ENCODE data around the gene SHISA4.

Gene SHISA4

GRCh38 chr1:201880928-201881571 is 7.6 kb upstream of the SHISA4 start:
- DNase-seq = no peak
- intact Hi-C loops (cut with DNase I) = no loop called here

- DNase-seq = no peak
- intact Hi-C loops (cut with DNase I) = no loop called here
Measured at GRCh38 chr1:201881617-201882016, 7.1 kb upstream of the SHISA4 start.

GRCh38 chr1:201882665-201883132 is 6.0 kb upstream of the SHISA4 start:
- intact Hi-C loops (cut with DNase I) = no loop called here
- peak in 2 of 10 donors; percentile 36 to 83 for DNase-seq

GRCh38 chr1:201883266-201883665 is 5.4 kb upstream of the SHISA4 start:
- peak in 1 of 10 donors; percentile 43 for DNase-seq
- intact Hi-C loops (cut with DNase I) = no loop called here

- DNase-seq = peak in 1 of 10 donors; percentile 61
- intact Hi-C loops (cut with DNase I) = no loop called here
Measured at GRCh38 chr1:201883786-201884185, 4.9 kb upstream of the SHISA4 start.

GRCh38 chr1:201884425-201884824 is 4.3 kb upstream of the SHISA4 start:
- intact Hi-C loops (cut with DNase I) = no loop called here
- DNase-seq = peak in 1 of 10 donors; percentile 52

- intact Hi-C loops (cut with DNase I) = no loop called here
- DNase-seq = peak in 1 of 10 donors; percentile 34
Measured at GRCh38 chr1:201885531-201886075, 3.1 kb upstream of the SHISA4 start.

- peak in 1 of 10 donors; percentile 39 for DNase-seq
- intact Hi-C loops (cut with DNase I) = no loop called here
Measured at GRCh38 chr1:201886103-201886885, 2.4 kb upstream of the SHISA4 start.

- intact Hi-C loops (cut with DNase I) = no loop called here
- peak in 5 of 10 donors; percentile 33 to 88 (median 79) for DNase-seq
Measured at GRCh38 chr1:201887116-201887866, 1.4 kb upstream of the SHISA4 start.

GRCh38 chr1:201889090-201889968 is 631 bp downstream of the SHISA4 start:
- DNase-seq = peak in 4 of 10 donors; percentile 39 to 87 (median 58)
- intact Hi-C loops (cut with DNase I) = no loop called here

- intact Hi-C loops (cut with DNase I) = no loop called here
- peak in 2 of 10 donors; percentile 78 to 79 for DNase-seq
Measured at GRCh38 chr1:201890223-201890622, 1.5 kb downstream of the SHISA4 start.

- intact Hi-C loops (cut with DNase I) = no loop called here
- DNase-seq = peak in 1 of 10 donors; percentile 33
Measured at GRCh38 chr1:201890806-201891450, 2.2 kb downstream of the SHISA4 start.

- intact Hi-C loops (cut with DNase I) = no loop called here
- DNase-seq = peak in 1 of 10 donors; percentile 66
Measured at GRCh38 chr1:201891451-201892045, 2.9 kb downstream of the SHISA4 start.

- DNase-seq = peak in 1 of 10 donors; percentile 70
- intact Hi-C loops (cut with DNase I) = no loop called here
Measured at GRCh38 chr1:201892211-201892610, 3.5 kb downstream of the SHISA4 start.

- DNase-seq = peak in 2 of 10 donors; percentile 69 to 84
- intact Hi-C loops (cut with DNase I) = no loop called here
Measured at GRCh38 chr1:201893431-201893830, 4.7 kb downstream of the SHISA4 start.

- DNase-seq = peak in 2 of 10 donors; percentile 32 to 59
- intact Hi-C loops (cut with DNase I) = loop anchor here (5.0 kb wide), 3 partner anchors 63 to 238 kb away; partner anchors contain the start of gene TIMM17A
Measured at GRCh38 chr1:201894343-201895119, 5.8 kb downstream of the SHISA4 start.

GRCh38 chr1:201895120-201895665 is 6.5 kb downstream of the SHISA4 start:
- intact Hi-C loops (cut with DNase I) = loop anchor here (5.0 kb wide), 3 partner anchors 62 to 237 kb away; partner anchors contain the start of gene TIMM17A
- DNase-seq = peak in 2 of 10 donors; percentile 71 to 80

All from posterior cingulate gyrus (tissue), 11 donors.